ENCODE results near the gene RPS14. TPM values are rescaled to one million over a fixed set of nuclear protein-coding genes. Genes with fewer than 3 reads are reported as not detected.

The RPS14 gene
- total and polyA plus RNA-seq, 2 donors from 2014 or later: 1,504 to 1,994 TPM

- no peaks in the 10 kb centered on the region for H3K27me3 ChIP-seq (ENCODE audit: control insufficient read depth, insufficient read depth, low read length)
- FAIRE-seq (no peak), DNase-seq (no peak)
- H3K4me3 ChIP-seq (ENCODE audit: low read length in 3 of 3): no peak overlapping the region
- no peak overlapping the region for H3K27ac ChIP-seq (ENCODE audit: low read depth in 2 of 2, low read length in 2 of 2)
- no peak overlapping the region for H3K9ac ChIP-seq (ENCODE audit: low read length in 3 of 3)
- peaks cover 0 to 9% (median 0%) of the 10 kb centered on the region in 3 donors for H3K4me1 ChIP-seq (ENCODE audit: control insufficient read depth in 2 of 3, insufficient read depth in 2 of 3, low read depth in 1 of 3, low read length in 3 of 3)
- intact Hi-C loops (cut with DNase I): no loop called here
- no peak for TF ChIP-seq CTCF (IDR thresholded peaks at IDR 0.05; ENCODE audit: borderline replicate concordance, extremely low read depth, insufficient read depth)
- H3K36me3 ChIP-seq (ENCODE audit: control insufficient read depth in 2 of 3, insufficient read depth in 3 of 3, low read length in 3 of 3): peaks cover 2 to 51% (median 45%) of the 10 kb centered on the region in 3 donors
- H3K9me3 ChIP-seq (ENCODE audit: control insufficient read depth in 2 of 3, insufficient read depth in 1 of 3, low read length in 3 of 3): no peaks in the 10 kb centered on the region
Measured at GRCh38 chr5:150402901-150403342, 46.6 kb downstream of the RPS14 start.

GRCh38 chr5:150402229-150402773, 47.2 kb downstream of the RPS14 start:
- peak in 1 of 5 donors; percentile 52 for DNase-seq
- H3K27me3 ChIP-seq (ENCODE audit: control insufficient read depth, insufficient read depth, low read length): no peaks in the 10 kb centered on the region
- H3K36me3 ChIP-seq (ENCODE audit: control insufficient read depth in 2 of 3, insufficient read depth in 3 of 3, low read length in 3 of 3): peaks cover 2 to 51% (median 45%) of the 10 kb centered on the region in 3 donors
- H3K9me3 ChIP-seq (ENCODE audit: control insufficient read depth in 2 of 3, insufficient read depth in 1 of 3, low read length in 3 of 3): no peaks in the 10 kb centered on the region
- H3K9ac ChIP-seq (ENCODE audit: low read length in 3 of 3): no peak overlapping the region
- H3K4me1 ChIP-seq (ENCODE audit: control insufficient read depth in 2 of 3, insufficient read depth in 2 of 3, low read depth in 1 of 3, low read length in 3 of 3): peaks cover 0 to 9% (median 0%) of the 10 kb centered on the region in 3 donors
- H3K4me3 ChIP-seq (ENCODE audit: low read length in 3 of 3): no peak overlapping the region
- no peak for FAIRE-seq
- no peak for TF ChIP-seq CTCF (IDR thresholded peaks at IDR 0.05; ENCODE audit: borderline replicate concordance, extremely low read depth, insufficient read depth)
- no peak overlapping the region for H3K27ac ChIP-seq (ENCODE audit: low read depth in 2 of 2, low read length in 2 of 2)
- intact Hi-C loops (cut with DNase I): no loop called here

GRCh38 chr5:150401376-150402228, 47.9 kb downstream of the RPS14 start:
- Histone ChIP-seq H3K4me1 (ENCODE audit: control insufficient read depth in 2 of 3, insufficient read depth in 2 of 3, low read depth in 1 of 3, low read length in 3 of 3) (peaks cover 0 to 4% (median 0%) of the 10 kb centered on the region in 3 donors), H3K9me3 (ENCODE audit: control insufficient read depth in 2 of 3, insufficient read depth in 1 of 3, low read length in 3 of 3) (no peaks in the 10 kb centered on the region), H3K27me3 (ENCODE audit: control insufficient read depth, insufficient read depth, low read length) (no peaks in the 10 kb centered on the region), H3K9ac (ENCODE audit: low read length in 3 of 3) (no peak overlapping the region), H3K4me3 (ENCODE audit: low read length in 3 of 3) (no peak overlapping the region), H3K27ac (ENCODE audit: low read depth in 2 of 2, low read length in 2 of 2) (no peak overlapping the region), H3K36me3 (ENCODE audit: control insufficient read depth in 2 of 3, insufficient read depth in 3 of 3, low read length in 3 of 3) (peaks cover 2 to 51% (median 48%) of the 10 kb centered on the region in 3 donors)
- TF ChIP-seq CTCF (IDR thresholded peaks at IDR 0.05; ENCODE audit: borderline replicate concordance, extremely low read depth, insufficient read depth): no peak
- intact Hi-C loops (cut with DNase I): no loop called here
- DNase-seq: no peak
- FAIRE-seq: no peak
